NCI-H2081 (cell line): Measurements from ENCODE around the gene SDK2.

Source experiments
- DNase-seq, 2 experiments: peaks; one replicate each; lab custom pipeline; 2025; lab: John Stamatoyannopoulos, UW

The SDK2 gene

DNA sequence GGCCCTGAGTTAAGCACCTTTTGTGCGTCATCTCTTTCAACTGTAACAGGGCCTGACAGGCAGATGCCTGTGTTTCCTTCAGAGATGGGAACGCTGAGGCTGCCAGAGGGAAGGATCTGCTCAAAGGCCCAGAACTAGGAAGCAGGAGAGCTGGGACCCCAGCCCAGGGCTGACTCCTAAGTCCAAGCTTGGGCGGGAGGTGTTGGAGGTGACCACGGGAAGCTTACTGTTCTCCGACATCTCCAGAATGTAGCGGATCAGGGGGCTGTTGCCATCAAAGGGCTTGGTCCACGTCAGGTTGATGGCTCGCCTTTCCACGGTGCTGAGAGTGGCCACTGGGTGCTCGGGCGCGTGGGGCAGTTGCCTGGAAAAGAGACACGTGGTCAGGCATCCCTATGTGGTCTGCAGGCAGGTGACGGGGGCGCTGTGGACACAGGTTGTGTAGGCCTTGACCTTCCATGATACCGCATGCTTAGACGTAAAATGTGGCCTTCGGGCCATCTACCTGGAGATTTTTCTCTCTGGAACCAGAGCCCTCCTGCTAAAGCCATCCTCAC, 221.0 kb downstream of the SDK2 start:
- DNase-seq, result no peak

GRCh38 chr17:73422121-73422520, 222.1 kb downstream of the SDK2 start:
- no peak for DNase-seq

GRCh38 chr17:73420897-73421296, 223.3 kb downstream of the SDK2 start:
- DNase-seq, result no peak

DNA sequence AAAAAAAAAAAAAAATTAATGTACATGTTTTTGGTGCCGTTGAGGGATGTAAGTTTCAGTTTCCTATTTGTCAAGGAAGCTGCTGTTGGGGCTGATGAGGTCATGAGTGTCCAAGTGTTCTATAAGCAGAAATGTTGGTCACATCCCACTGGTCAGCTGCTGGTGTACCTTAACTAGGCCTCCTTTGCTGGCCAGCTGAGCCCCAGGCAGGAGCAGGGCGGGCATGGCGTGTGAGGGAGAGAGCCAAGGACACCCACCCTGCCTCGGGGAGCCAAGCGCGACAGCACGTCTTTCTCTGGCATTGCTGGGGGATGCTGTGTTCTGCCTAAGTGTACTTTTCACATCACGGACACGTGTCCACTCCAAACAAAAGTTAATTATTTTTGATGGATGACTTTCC, 224.4 kb downstream of the SDK2 start:
- DNase-seq, result no peak

DNA sequence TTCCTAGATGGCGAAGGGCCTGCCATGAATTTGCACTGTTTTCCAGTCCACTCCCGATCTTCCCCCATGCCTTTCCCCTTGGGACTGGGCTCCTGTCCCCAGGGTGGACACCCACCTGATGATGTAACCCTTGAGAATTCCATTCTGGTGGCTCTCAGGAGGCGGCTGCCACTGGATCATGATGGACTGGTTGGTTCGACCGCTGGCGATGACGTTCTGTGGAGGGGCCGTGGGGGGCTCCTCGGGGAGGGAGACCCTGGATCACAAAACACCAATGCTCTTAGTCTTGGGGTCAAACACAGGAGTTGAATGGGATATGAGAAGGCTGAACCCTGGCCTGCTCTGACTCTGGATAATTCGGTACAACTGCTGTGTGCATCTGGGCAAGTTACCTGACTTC, 225.2 kb downstream of the SDK2 start:
- DNase-seq, result no peak

DNA sequence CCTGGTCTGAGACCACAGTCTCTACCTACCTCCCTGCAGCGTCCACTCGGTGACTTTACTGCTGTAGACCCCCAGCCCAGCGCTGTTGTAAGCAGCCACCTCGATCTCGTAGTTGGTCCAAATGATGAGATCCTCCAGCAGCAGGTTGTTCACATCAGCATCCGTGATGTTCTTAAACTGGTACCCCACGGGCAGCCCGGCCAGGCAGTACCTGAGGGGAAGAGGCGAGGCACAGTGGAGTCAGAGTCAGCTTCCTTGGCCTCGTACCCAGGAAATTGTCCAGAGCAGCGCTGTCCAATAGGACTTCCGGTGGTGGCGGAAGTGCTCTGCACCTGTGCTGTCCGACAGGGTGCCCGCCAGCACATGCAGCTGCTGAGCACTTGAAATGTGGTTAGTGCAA, 228.5 kb downstream of the SDK2 start:
- DNase-seq, result no peak

DNA sequence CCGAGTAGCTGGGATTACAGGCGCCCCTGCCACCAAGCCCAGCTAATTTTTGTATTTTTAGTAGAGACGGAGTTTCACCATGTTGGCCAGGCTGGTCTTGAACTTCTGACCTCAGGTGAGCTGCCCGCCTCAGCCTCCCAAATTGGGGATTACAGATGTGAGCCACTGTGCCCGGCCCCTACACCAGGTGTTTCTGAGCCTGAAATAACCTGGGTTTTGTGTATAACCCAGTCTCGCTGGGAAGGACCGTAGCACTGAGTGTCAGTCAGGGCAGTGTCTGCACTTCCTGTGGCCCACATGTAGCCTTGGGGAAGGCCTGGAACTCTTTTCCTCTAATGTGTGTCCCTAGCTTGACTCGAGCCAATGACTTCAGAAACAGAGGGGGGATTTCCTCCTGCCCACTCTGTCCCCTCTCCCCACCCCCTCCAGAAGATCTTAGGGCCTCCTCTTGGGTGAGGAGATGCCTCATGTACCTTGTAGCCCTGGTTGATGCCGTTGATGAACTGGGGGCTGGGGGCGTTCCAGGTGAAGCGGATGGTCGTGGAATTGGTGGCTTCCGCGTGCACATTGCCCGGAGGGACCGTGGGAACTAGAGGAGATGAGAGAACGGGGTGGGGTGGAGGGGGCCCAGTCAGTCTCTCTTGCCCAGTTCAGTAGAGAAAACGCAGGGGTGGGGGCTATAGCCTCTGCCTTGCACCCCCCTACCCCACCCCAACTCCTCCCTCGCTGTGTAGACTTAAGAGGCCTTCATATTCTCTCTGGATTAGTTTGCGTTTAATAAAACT, 229.9 kb downstream of the SDK2 start:
- DNase-seq, result no peak

GRCh38 chr17:73412914-73413313, 231.3 kb downstream of the SDK2 start:
- no peak for DNase-seq

GRCh38 chr17:73411313-73411747, 232.9 kb downstream of the SDK2 start:
- no peak for DNase-seq

GRCh38 chr17:73410586-73411312, 233.5 kb downstream of the SDK2 start:
- DNase-seq, result no peak

DNA sequence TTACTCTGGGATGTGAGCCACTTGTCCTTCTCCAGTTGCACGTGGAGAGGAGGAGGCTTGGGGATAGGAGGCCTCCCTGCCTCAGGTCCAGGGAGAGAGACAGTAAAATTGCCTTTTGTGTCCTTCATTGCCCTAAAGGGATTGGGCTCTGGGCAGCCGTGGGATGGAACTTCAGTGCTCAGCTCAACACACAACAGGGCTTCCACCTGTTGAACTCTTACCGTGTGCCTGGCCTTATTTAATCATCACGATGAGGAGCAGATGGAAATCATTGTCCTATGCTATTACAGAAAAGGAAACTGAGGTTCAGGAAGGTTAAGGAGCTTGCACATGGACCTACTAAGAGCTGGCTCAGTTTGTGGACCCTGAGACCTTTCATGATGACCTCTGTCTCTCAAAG, 240.0 kb downstream of the SDK2 start:
- DNase-seq, result no peak

- no peak for DNase-seq
Observed at GRCh38 chr17:73402466-73402865, 241.8 kb downstream of the SDK2 start.

DNA sequence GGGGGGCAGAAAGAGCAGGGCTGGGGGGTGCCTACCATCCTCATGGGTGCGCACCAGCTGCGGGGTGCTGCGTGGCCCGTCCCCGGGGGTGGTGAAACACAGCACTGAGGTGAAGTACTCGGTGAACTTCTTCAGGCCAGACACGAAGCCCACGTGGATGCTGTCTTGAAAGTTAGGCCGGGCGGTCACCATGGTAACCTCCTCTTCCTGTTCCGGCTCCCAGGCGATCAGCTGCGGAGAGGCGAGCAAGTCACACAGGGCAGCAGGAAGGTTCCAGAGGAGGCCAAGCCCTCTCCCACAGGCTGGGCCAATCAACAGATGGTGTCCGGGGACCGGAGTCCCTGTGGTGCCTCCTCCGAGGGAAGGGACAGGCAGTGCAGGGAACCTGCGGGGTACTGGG, 242.3 kb downstream of the SDK2 start:
- peak in 1 of 2 experiments; percentile 16 for DNase-seq

DNA sequence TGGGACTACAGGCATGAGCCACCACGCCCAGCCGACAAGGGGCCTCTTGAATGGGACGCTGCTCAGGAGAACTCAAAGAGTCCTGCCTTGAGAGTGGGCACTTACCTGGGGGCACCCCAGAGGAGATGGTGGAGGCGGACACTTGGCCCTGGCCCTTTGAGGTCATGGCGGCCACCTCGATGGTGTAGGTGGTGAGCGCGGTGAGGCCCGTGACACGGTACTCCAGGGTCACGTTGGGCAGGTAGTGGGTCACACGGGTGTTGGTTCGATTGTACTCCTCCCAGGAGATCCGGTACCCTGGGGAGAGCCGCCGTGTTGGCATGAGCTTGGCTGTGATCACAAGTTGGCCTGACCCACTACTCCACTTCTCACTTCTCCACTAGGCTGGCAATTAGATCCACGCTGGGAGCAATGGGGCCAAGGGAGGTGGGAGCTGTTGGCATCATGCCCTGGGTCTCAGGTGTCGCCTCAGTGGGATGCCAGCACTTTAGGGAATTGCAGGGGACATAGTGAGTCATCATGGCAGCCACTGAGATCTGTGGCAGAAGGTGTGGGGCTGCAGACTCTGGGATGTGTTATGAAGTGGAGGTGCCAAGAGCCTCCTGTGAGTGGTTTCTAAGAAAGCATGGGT, 243.2 kb downstream of the SDK2 start:
- peak; percentile 39 to 67 for DNase-seq

DNA sequence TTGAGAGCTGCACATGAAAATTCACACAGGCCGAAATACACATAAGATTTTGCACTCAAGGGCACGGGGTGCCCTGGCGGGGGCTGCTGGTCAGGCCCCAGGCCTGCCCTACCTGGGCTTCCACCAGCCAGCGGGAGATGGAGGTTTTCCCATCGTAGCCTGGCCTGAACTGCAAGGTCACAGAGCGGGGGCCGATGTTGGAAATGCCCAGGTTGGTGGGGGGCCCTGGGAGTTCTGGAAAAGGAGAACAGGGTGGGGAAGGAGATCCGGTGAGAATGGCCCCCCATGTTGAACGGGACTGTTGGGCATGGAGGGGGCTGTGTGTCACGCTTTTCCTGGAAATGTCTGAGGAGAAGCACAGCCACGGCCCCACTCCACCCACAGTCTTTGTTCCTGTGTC, 245.2 kb downstream of the SDK2 start:
- no peak for DNase-seq

- no peak for DNase-seq
Observed at GRCh38 chr17:73397856-73398540, 246.2 kb downstream of the SDK2 start.

DNA sequence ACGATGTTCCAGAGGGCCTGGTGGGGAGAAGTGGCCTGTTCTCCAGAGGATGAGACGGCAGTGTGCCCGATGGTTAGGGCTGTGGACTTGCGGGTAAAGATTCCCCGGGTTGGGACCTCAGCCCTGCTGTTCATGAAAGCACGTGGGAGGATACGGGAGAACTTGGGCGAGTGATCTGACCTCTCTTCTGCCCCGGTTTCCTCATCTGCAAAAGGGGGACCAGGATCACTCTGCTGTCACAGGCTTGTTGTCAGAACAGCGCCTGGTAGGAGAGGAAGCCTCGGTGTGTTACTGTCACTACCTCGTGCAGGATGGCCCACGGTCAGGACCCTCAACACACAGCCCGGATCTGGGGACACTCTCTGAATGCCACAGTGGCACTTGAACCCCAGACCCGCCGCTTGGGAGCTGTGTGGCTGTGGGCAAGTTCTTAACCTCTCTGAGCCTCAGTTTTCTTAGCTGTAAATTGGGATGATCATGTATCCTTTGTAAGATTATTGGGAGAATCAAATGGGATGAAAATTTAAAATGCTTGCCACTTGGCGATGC, 246.9 kb downstream of the SDK2 start:
- DNase-seq, result no peak

DNA sequence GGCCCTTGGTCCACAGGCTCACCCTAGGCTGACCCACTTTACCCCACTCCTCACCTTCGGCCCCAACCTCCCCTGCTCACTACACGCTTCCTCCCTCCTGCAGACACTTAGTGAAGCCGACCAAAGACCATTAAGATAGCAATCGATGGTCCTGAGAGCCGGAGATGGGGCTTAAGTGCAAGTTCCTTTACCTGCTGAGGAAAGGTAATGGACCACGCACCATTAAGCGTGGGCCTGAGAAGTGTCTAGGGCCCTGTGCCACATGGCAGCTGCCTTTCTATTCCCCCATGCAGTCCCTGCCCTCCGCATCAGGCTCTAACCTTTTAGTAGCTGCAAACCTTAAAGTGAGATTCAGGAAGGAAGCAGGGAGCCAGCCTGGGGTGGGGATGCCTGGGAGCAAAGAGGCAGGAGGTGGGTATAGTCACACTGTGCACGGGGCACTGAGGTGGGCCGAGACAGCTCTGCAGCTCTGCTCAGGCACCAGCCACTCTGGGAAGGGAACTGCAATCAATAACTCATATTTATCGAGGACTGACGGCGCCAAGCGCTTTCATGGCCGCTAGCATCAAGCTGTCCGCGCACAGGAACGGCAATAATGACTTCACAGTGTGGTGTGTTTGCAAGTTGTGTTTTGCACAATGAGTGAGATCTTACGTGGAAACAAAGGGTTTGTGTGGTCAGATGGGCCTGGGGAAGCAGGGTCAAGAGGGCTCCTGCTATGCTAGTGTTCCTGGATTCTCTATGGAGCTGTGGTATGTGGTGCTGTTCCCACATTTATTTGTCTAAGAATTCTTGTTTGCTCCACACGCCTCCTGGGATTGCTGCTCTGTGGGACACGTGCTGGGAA, 247.6 kb downstream of the SDK2 start:
- peak in 1 of 2 experiments; percentile 20 for DNase-seq

- DNase-seq, result peak in 1 of 2 experiments; percentile 47
Observed at GRCh38 chr17:73394512-73395450, 249.5 kb downstream of the SDK2 start.

DNA sequence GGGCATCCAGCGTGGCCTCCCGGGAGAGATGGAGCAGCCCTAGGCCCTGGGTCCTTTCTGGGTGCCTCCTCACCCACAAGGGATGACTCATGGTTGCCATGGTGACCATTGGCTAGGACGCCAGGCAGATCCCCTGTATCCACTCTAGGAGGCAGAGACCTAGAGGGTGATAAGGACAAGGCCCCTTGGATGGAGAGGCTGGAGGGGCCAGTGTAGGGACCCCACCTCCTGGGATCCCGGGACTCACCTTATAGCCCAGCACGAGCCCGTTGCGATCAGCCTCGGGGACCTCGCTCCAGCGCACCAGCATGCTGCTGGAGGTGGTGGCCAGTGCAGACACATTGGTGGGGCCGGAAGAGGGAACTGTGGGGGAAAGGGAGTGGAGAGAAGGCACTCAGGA, 250.3 kb downstream of the SDK2 start:
- peak in 1 of 2 experiments; percentile 13 for DNase-seq
